HCEC 1CT (cell line): ENCODE measurements around the gene SARS1.

Experiments used
- DNase-seq: peaks from one replicate; pipeline ENCODE4 v3.0.0-alpha.2; 2017

Gene SARS1

GRCh38 chr1:109229531-109230127 is 15.9 kb downstream of the SARS1 start:
- no peak for DNase-seq

DNA sequence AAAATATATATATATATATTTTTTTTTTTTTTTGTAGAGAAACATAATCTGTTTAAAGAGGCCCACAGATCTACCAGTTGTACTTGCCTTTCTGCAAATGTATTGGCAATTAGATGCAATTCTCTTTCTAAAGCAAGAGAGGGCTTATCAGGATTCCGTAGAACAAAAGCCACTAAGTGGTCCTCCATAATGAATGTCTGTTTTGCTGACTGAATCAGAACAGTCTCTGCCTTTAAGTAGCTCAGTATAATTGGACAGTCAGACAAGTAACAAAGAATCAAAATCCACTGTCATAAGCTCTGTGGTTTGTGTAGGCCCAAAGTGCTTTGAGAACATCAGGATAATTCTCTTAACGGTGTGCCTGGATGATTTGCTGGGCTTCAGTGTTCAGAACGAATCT is 17.3 kb downstream of the SARS1 start:
- DNase-seq, result no peak

GRCh38 chr1:109235137-109235536 is 21.4 kb downstream of the SARS1 start:
- no peak for DNase-seq

DNA sequence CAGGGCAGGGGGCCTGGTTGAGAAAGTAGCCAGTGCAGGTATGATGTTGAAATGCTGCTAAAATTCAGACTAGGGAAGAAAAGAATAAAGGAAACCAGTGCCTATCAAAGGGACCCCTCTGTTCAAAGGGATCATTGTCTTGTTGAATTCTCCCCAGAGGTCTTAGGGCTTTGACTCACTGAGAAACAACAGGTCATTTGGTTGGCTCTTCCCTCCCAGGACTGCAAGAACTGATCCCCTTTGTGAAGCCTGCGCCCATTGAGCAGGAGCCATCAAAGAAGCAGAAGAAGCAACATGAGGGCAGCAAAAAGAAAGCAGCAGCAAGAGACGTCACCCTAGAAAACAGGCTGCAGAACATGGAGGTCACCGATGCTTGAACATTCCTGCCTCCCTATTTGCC is 23.8 kb downstream of the SARS1 start:
- DNase-seq, result no peak

DNA sequence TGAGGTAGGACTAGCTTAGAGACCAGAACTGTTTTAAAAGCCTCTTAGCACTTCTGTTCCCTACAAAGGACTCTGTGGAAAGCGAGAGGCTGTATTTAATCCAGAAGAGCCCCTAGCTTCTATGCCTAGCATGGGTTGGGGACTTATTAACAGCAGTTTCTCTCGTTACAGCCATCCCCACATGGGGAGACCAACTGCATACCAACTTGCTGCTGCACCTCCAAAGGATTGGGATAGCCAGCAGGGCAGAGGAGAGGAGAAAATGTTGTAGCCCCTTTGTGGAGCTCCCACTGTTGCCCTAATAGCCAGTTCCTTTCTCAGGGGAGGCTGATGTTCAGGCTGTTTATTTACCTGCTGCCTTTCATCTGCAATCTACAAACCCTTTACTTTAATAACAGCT is 24.7 kb downstream of the SARS1 start:
- DNase-seq, result no peak

DNA sequence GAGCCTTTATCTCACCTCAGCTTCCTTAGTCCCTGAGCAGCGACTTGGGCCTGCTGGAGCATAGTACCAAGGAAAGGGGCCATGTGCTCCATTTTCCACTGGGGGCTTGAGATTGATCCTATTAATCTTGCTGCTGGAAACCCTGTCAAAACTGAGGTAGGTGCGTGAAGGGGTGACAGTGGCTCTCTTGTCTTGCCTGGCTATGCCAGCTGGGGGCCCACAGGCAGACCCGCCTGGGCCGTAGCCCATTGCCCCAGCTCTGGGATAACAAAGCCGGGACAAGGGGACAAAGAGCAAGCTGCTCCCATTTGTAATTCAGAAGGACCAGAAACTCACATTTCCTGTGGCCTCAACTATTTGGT is 25.3 kb downstream of the SARS1 start:
- no peak for DNase-seq

GRCh38 chr1:109239409-109240068 is 25.8 kb downstream of the SARS1 start:
- DNase-seq, result peak; percentile 40

DNA sequence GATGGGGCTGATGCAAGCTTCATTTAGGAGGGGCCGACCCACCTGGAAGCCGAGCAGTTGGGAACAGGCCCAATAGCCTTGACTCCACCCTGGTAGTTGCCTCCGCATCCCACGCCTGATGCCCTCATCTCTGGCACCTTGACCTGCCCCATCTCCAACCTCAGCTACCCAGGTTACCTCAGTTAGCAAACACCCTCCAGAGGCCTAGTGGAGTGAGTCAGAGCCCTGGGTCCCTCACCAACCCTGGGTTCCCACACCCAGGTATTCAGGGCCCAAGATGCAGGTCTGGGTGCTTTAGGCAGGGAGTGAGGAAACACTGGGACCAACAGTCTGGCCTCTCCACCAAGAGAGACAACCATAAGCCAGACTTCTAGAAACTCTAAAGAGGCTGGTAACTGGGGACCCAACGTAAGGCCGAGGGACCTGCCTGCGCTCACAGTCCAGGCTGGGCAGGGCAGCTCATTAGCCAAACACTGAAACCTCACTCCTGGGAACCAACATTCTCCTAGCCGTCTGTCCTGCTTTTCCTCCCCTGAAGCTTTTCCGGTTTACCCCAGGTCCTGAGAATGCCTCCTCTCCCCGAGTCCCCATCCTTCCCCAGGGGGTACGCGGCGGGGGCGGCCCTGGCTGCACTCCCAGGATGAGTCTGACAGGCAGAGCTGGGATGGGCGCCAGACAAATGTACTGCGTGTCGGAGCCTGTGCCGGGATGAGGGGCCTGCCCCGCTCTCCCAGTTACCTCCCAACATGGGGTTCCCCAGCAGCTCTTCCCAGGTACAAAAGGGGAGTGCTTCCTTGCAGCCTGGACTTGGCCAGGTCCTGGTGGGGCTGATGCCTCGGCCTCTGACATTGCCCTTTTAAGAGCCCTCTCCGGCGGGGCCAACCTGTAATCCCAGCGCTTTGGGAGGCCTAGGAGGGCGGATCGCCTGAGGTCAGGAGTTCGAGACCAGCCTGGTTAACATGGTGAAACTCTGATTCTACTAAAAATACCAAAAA is 26.7 kb downstream of the SARS1 start:
- DNase-seq, result peak; percentile 29

DNA sequence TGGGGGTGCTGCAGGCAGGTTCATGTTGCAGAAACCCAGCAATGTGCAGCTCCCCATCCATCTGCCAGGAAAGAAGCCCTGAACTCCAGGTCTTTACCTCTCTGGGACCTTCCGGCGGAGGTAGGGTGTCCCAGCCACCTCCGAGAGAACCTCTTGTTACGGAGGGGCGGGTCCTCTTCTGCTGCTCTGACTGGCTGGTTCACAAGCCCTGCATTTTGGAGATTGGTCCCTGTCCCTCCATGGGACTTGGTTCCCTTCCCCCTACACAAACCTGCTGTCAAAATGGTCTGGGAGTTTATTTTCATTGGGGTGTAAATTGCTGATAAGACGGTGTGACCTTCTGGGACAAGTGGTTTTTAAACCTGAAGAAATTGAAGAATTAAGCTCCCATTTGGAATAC is 27.6 kb downstream of the SARS1 start:
- no peak for DNase-seq

DNA sequence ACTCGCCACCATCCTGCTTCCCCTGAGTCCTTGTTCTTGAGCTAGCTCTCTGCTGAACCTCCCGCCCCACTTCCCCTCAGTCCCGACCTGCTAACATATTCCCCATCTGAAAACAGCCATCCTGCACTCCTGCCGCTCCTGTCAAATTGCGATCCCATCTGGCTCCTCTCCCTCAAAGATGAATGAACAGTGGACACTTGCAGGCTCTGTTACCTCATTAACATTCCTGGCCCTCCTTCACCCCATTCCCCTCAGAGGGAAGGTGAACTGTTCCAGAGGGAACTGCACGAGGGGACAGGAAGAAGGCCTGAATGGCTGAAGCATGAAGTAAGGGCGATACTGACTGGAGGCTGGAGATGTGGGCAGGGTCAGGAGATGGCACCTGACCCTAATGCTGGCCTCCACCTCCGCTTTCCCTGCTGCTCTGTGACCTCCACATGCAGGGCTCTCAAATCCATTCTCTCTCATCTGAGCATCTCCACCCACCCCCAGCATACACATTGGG is 28.2 kb downstream of the SARS1 start:
- no peak for DNase-seq

GRCh38 chr1:109242387-109242786 is 28.7 kb downstream of the SARS1 start:
- no peak for DNase-seq

DNA sequence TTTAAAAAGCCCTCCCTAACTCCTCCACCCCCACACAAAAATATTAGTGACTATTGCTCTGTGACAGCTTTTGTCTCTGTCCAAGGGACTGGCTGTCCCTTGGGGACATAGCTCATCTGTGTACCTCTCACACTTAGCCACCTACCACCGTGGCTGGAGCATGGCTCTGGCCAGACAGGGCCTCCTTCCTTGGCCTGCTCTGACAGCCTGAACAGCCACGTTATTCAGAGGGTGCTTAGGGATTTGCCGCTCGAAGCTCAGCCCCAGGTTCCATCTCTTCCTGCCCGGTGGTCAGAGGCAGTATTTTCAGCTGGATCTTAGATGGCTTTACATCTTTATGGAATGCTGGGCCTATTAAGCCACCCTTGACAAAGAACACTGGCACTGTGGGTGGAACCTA is 29.5 kb downstream of the SARS1 start:
- DNase-seq, result no peak

DNA sequence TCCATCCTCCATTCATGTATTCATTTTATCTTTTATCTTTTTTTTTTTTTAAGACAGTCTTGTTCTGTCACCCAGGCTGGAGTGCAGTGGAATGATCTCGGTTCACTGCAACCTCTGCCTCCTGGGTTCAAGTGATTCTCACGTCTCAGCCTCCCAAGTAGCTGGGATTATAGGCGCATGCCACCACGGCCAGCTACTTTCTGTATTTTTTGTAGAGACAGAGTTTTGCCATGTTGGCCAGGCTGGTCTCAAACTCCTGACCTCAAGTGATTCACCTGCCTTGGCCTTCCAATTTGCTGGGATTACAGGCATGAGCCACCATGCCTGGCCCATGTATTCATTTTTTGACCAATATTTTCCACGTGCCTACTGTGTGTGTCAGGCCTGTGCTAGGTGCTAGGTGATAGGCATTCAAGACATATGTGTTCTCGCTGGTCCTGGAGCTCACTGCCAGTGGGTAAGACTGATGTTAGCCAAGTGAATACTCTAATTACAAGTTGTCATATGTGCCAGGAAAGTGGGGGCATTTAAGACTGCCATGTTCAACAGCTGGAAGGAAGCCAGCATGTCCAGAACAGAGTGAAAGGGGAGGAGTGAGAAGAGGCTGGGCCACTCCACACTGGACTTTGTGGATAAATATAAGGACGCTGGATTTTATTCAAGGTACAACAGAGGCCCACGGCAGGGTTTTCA is 30.3 kb downstream of the SARS1 start:
- DNase-seq, result no peak

GRCh38 chr1:109246141-109246551 is 32.4 kb downstream of the SARS1 start:
- DNase-seq, result no peak

DNA sequence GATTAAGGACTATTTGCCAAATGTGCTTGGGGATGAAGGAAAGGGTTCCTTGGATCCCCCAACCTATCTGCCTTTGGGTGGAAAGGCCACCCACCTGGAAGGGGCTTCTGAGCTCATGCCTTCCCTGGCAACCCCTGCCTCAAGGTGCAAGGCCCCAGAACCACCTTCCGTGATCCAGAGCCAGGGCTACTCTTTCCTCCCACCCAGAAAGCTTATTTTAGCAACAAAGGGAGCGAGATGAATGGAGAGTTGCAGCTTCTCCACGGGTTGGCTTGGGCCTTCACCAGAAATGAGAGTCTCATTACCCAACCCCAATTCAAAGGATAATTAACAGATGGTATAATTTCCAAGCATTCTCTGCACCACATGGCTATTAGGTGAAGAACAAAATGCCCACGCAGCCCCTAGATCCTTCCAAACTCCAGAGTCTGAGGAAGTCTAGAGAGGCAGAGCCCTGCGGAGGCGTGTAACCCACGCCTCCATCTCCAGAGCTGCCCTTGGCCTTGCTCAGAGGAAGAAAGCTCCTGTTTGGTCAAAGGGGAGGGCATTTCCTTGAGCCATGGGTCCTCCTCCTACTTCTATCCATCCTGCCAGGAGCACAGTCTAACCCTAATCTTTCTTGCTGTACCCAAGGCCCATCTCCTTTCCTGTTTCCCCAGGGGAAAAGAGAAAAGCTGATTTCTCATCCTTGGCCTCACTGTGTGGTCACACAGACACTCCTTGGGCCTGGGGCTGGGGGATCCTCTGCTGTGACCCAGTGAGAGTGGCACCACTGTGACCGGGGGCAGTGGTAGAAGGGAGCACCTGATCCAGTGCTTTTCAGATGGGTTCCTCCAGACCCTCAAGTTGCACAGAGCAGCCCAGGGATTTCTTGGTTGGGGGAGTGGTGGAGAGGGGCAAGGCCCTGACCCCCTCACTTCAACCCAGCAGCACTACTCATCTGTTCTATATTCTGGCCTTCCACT is 34.0 kb downstream of the SARS1 start:
- DNase-seq, result no peak

DNA sequence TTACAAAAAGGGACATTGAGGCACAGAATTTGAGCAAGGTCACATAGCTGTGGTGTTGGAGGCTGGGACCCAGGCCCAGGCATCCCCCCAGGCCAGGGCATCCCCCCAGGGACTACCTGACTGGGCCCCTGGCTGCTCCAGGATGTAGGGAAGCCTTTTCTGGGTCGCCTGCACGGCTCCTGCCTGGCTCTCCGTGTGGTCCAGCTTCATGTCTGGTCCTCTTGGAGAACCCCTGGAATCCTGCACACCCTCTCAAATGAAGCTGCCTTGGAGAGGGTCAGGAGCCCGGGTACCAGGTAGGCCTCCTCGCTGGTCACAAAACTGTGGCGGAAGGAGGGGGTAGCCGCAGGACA is 34.7 kb downstream of the SARS1 start:
- no peak for DNase-seq

- peak; percentile 29 for DNase-seq
These were observed 35.3 kb downstream of the SARS1 start, which contains the start of gene CELSR2 for GRCh38 chr1:109248797-109249629. Gene CELSR2 (plus strand): TSS chr1:109249539. CDS start chr1:109250080, 541 bp downstream.

DNA sequence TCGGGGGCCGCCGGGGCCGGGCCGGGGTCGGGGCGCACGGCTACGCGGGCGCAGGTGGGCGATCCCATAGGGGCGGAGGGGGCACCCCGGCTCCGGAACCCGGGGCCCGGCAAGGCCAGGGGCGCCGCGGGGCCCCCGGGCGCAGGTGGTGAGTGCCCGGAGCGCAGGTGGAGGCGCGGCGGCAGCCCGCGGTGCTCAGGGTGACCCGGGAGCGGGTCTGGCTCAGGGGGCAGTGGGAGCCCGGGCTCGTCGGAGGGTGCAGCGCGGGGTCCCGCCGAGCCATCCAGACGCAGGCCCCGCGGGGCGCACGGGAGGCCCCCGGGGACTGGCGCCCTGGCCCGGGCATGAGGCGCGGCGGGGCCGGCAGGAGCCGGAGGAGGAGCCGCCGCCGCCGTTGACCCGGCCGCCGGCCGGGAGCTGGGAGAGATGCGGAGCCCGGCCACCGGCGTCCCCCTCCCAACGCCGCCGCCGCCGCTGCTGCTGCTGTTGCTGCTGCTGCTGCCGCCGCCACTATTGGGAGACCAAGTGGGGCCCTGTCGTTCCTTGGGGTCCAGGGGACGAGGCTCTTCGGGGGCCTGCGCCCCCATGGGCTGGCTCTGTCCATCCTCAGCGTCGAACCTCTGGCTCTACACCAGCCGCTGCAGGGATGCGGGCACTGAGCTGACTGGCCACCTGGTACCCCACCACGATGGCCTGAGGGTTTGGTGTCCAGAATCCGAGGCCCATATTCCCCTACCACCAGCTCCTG is 36.1 kb downstream of the SARS1 start:
- no peak for DNase-seq

DNA sequence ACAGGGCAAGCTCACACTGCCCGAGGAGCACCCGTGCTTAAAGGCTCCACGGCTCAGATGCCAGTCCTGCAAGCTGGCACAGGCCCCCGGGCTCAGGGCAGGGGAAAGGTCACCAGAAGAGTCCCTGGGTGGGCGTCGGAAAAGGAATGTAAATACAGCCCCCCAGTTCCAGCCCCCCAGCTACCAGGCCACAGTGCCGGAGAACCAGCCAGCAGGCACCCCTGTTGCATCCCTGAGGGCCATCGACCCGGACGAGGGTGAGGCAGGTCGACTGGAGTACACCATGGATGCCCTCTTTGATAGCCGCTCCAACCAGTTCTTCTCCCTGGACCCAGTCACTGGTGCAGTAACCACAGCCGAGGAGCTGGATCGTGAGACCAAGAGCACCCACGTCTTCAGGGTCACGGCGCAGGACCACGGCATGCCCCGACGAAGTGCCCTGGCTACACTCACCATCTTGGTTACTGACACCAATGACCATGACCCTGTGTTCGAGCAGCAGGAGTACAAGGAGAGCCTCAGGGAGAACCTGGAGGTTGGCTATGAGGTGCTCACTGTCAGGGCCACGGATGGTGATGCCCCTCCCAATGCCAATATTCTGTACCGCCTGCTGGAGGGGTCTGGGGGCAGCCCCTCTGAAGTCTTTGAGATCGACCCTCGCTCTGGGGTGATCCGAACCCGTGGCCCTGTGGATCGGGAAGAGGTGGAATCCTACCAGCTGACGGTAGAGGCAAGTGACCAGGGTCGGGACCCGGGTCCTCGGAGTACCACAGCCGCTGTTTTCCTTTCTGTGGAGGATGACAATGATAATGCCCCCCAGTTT is 36.9 kb downstream of the SARS1 start:
- no peak for DNase-seq
